H7 (cell line): ENCODE results near the gene PEX14. TPM values are rescaled to one million over a fixed set of nuclear protein-coding genes. Genes with fewer than 3 reads are reported as not detected.
"Not testable (repeated sequence)": the region's sequence is repeated elsewhere in the genome, so short reads cannot be mapped to it uniquely, and the experiment has no call there.

Experiments used
- DNase-seq: peaks from one replicate; pipeline ENCODE4 v3.0.0; 2012
- H3K27me3 ChIP-seq: 2 replicates; pipeline ENCODE4 v1.6.0; 2011; ENCODE audit warnings: mild to moderate bottlenecking, low read length; ENCODE audit not compliant: control insufficient read depth, insufficient read depth
- H3K36me3 ChIP-seq: replicated peaks from 2 replicates; pipeline ENCODE4 v1.5.1; 2011; ENCODE audit warnings: low read length; ENCODE audit not compliant: control insufficient read depth, insufficient read depth
- H3K4me3 ChIP-seq: 2 replicates; pipeline ENCODE4 v1.5.1; 2011; ENCODE audit warnings: low read depth, mild to moderate bottlenecking, control low read depth, low read length, moderate library complexity; ENCODE audit not compliant: insufficient read depth
- total RNA-seq: library from RNA; depleted of rRNA; stranded (reverse); fragments of >200 nt; shearing (Covaris generic); gene quantifications from 2 replicates; pipeline ENCODE4 v1.2.3, GENCODE V29; 2014

The PEX14 gene
- total RNA-seq, 1 experiment from 2014 or later: 58.5 TPM

GRCh38 chr1:10440794-10441193 lies 34.0 kb upstream of the PEX14 start:
- Histone ChIP-seq H3K27me3 (no peaks in the 10 kb centered on the region), H3K4me3 (no peak overlapping the region), H3K36me3 (no peaks in the 10 kb centered on the region; the same call in 1 of the 2 replicates)
- no peak for DNase-seq

- Histone ChIP-seq H3K36me3 (no peaks in the 10 kb centered on the region; the same call in 1 of the 2 replicates), H3K4me3 (no peak overlapping the region)
- no peak for DNase-seq
These were observed 30.5 kb upstream of the PEX14 start for GRCh38 chr1:10444248-10444647.

GRCh38 chr1:10444795-10445397 lies 29.9 kb upstream of the PEX14 start:
- no peak for DNase-seq
- Histone ChIP-seq H3K4me3 (no peak overlapping the region), H3K36me3 (no peaks in the 10 kb centered on the region; the same call in 1 of the 2 replicates), H3K27me3 (no peaks in the 10 kb centered on the region)

More at GRCh38 chr1:10444248-10444647, 30.5 kb upstream of the PEX14 start:
- no peaks in the 10 kb centered on the region for H3K27me3 ChIP-seq

GRCh38 chr1:10446790-10447422 lies 27.8 kb upstream of the PEX14 start:
- Histone ChIP-seq H3K36me3 (no peaks in the 10 kb centered on the region), H3K27me3 (no peaks in the 10 kb centered on the region), H3K4me3 (no peak overlapping the region)
- no peak for DNase-seq

GRCh38 chr1:10449751-10450150 lies 25.0 kb upstream of the PEX14 start, which contains the start of gene CORT:
Gene CORT, plus strand, starts transcription at chr1:10450031. Its CDS starts 193 bp downstream, at chr1:10450224.
- DNase-seq: no peak
- Histone ChIP-seq H3K27me3 (no peaks in the 10 kb centered on the region), H3K36me3 (no peaks in the 10 kb centered on the region), H3K4me3 (no peak within 1 kb of the TSS)

GRCh38 chr1:10450156-10450814 lies 24.5 kb upstream of the PEX14 start:
- no peaks in the 10 kb centered on the region for H3K36me3 ChIP-seq
- H3K27me3 ChIP-seq: no peaks in the 10 kb centered on the region
- H3K4me3 ChIP-seq: no peak overlapping the region
- peak; percentile 70 for DNase-seq

GRCh38 chr1:10450836-10451235 lies 23.9 kb upstream of the PEX14 start:
- H3K4me3 ChIP-seq: no peak overlapping the region
- no peaks in the 10 kb centered on the region for H3K36me3 ChIP-seq
- DNase-seq: peak; percentile 42
- H3K27me3 ChIP-seq: no peaks in the 10 kb centered on the region

GRCh38 chr1:10451287-10451686 lies 23.5 kb upstream of the PEX14 start:
- Histone ChIP-seq H3K36me3 (no peaks in the 10 kb centered on the region), H3K4me3 (no peak overlapping the region), H3K27me3 (no peaks in the 10 kb centered on the region)
- DNase-seq: peak; percentile 76

GRCh38 chr1:10456048-10456447 lies 18.7 kb upstream of the PEX14 start:
- DNase-seq: peak; percentile 53

GRCh38 chr1:10456661-10457060 lies 18.1 kb upstream of the PEX14 start:
- no peak for DNase-seq
- Histone ChIP-seq H3K36me3 (peaks cover 13% of the 10 kb centered on the region), H3K27me3 (no peaks in the 10 kb centered on the region), H3K4me3 (no peak overlapping the region)

More at GRCh38 chr1:10456048-10456447, 18.7 kb upstream of the PEX14 start:
- Histone ChIP-seq H3K27me3 (no peaks in the 10 kb centered on the region), H3K36me3 (peaks cover 7% of the 10 kb centered on the region), H3K4me3 (no peak overlapping the region)

GRCh38 chr1:10457462-10457861 lies 17.3 kb upstream of the PEX14 start:
- DNase-seq: not testable (repeated sequence)

GRCh38 chr1:10457875-10458274 lies 16.9 kb upstream of the PEX14 start:
- no peak overlapping the region for H3K4me3 ChIP-seq
- peaks cover 20% of the 10 kb centered on the region for H3K36me3 ChIP-seq
- H3K27me3 ChIP-seq: no peaks in the 10 kb centered on the region
- no peak for DNase-seq

More at GRCh38 chr1:10457462-10457861, 17.3 kb upstream of the PEX14 start:
- not testable (repeated sequence) for H3K4me3 ChIP-seq, H3K27me3 ChIP-seq
- H3K36me3 ChIP-seq: peaks cover 16% of the 10 kb centered on the region

- no peak for DNase-seq
- Histone ChIP-seq H3K27me3 (no peaks in the 10 kb centered on the region), H3K36me3 (peaks cover 28% of the 10 kb centered on the region), H3K4me3 (no peak overlapping the region)
These were observed 15.6 kb upstream of the PEX14 start for GRCh38 chr1:10459184-10459583.

- no peaks in the 10 kb centered on the region for H3K27me3 ChIP-seq
- DNase-seq: no peak
- H3K4me3 ChIP-seq: no peak overlapping the region
- peaks cover 50% of the 10 kb centered on the region for H3K36me3 ChIP-seq
These were observed 7.7 kb upstream of the PEX14 start for GRCh38 chr1:10467078-10467477.

- H3K4me3 ChIP-seq: no peak overlapping the region
- H3K36me3 ChIP-seq: peaks cover 29% of the 10 kb centered on the region
- H3K27me3 ChIP-seq: no peaks in the 10 kb centered on the region
- no peak for DNase-seq
These were observed 4.7 kb upstream of the PEX14 start for GRCh38 chr1:10470043-10470442.
